Glomerular visceral epithelial cell (primary cell): ENCODE results near the gene FAM184B.
A peak's percentile ranks its signal among the peaks of the same experiment; 100 is the strongest.
"Not testable (repeated sequence)": the region's sequence is repeated elsewhere in the genome, so short reads cannot be mapped to it uniquely, and the experiment has no call there.

Experiments
- DNase-seq: peaks from one replicate; pipeline ENCODE4 v3.0.0-alpha.2; 2016; ENCODE audit errors: extremely low spot score

The FAM184B gene

DNA sequence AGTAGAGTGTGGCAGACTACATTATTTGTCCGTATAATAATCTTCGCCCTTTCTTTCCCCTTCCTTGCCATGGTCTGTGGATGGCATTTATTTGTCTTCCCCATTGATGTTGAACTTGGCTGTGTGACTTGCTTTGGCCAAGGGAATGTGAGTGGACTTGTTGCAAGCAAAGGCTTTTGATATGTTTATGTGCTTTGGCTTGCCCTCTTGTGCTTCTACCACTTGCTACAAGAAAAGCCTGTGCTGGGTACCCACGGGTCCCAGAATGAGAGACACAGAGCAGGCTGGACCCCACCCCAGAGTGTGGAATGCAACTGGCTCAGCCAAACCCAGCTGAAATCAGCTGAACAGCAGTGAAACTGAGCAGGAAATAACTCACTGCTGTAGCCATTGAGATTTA, 63.0 kb downstream of the FAM184B start:
- DNase-seq, result no peak

- no peak for DNase-seq
Observed at GRCh38 chr4:17717301-17717700, 64.1 kb downstream of the FAM184B start.

DNA sequence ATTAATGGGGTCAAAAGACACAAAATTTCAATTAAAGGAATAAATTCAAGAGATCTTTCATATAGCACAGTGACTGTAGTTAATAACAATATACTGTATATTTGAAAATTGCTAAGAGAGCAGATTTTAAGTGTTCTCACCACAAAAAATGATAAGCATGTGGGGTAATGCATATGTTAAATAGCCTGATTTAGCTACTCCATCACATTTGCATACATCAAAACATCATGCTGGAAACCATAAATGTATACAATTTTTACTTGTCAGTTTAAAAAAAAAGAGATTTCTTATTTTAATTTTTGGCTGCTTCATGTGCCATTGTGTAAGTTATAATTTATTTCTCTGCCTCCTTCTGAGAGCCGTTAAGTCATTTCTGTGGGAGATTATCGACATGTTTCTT, 65.9 kb downstream of the FAM184B start:
- no peak for DNase-seq

GRCh38 chr4:17713779-17714178, 67.6 kb downstream of the FAM184B start:
- no peak for DNase-seq

- no peak for DNase-seq
Observed at GRCh38 chr4:17712166-17712565, 69.3 kb downstream of the FAM184B start.

- not testable (repeated sequence) for DNase-seq
Observed at GRCh38 chr4:17711206-17711605, 70.2 kb downstream of the FAM184B start.

DNA sequence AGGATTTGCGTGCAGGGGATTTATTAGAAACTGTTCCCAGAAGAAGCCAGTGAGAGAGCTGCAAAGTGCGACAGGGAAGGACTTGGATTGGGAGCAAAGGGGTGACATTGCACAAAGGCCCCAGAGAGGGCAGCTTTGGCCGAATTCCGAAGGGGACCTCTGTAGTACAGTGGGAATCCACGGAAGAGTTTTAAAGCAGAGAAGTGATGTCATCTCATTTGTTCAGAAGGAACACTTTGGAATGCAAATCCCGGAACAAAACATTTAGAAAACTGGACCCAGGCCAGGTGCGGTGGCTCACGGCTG, 71.7 kb downstream of the FAM184B start:
- no peak for DNase-seq

DNA sequence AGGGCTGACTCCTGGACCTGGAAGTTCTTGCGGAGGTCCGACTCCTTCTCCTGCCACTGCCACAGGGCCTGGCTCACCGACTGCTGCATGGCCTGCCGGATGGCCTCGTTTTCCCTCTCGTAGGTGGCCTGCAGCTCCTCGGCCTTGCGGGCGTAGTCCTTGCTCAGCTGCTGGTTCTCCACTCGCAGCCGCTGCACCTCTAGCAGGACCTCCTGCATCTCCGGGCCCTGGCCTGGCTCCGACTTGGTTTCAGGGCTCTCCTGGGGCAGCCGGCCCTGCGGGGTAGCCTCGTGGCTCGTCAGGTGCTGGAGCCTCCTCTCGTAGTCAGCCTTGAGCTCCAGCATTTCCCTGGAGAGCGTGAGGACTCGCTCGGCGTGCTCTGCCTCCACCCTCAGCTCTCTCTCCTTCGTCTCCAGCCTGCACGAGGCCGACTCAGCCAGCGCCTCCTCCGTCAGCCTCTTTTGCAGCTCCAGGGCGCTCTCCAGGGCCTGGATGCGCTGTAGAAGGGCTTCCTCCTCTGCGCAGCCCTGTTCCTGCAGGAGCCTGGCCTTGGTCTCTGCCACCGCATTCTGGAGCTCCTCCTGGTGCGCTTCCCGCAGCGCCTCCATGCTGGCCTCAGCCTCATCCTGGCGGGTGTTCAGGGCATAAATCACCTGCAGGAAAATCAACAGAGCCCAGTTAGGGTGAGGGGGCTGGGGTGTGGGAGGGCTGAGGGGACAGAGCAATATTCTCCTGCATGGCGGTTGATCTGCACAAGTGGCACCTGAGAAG, 72.2 kb downstream of the FAM184B start:
- DNase-seq, result no peak

DNA sequence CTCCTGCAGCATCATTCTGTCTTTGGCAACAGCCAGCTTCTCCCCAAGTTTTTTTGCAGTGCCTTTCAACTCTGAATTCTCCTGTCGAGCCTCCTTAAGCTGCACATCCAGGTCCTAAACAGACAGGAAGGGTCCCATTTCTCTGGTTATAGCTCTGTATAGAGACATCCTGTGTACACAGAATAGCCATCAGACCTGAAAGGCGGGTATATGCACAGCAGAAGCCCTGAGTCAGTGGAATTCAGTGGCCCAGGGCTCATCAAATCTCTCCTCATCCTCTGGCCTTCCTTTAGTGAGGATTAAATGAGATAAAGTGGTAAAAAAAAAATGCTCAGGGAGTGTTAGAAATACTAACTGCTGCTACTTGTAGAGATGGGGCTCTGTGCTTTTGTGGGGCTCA, 73.8 kb downstream of the FAM184B start:
- DNase-seq, result no peak

DNA sequence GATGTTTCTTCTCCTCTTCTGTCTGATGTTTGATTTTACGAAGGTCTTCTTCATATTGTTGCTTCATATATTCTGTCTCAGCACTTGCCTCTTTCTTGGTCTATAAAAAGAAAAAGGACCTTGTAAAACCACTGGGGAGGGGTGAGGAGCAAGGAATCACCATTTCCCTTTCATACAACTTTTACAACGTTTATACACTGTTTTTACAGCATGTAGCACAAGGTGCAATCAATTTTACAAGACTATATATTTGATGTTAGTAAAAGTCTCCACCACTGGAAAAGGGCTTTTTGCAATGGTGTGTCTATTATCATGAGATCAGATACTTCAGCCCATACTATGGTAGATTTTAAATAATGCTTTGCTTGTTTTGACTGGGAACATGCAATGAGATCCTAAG, 76.3 kb downstream of the FAM184B start:
- no peak for DNase-seq

DNA sequence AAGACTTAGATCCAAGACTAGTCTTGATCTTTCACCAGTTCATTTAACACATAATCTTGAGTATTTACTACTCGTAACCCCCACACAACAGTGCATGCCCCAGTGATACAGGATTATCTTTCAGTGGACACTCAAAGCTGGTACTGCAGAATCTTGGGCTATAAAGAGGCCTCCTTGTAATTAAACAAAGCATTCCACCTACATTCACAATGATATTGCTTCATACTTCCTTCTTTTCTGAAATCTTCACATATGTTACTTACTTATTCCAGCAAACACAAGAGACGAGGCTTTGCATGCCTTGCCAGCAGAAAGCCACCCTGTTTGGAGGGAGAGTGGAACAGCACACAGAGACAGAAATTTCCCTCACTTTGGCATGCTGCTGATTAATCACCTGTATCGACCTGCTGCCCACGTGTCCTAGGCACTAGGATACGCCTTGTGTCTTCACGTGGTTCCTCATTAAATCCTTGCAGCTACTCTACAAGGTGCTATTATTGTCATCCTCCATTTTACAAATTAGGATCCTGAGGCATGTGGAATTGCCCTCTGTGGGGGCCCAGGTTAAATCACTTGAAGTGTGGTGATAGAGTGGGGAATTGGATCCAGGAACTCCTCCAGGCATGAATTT, 77.3 kb downstream of the FAM184B start:
- DNase-seq, result no peak

GRCh38 chr4:17702641-17703040, 78.8 kb downstream of the FAM184B start:
- DNase-seq, result no peak

DNA sequence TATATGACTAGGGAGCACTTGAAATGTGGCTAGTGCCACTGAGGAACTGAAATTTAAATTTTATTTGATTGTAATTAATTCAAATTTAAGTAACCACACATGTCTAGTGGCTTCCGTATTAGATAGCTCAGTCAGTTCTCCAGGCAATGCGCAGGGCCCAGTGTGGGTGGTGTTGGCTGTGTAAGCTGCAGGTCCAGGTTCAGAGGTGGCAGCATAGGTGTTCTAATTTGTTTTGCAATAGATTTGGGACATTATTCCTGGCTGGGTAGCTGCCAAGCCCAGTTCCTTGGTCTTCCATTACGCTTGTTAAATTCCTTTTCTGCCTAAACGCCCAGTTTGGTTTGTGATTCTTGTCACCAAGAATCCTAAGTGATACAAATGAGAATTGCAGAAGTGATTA, 79.5 kb downstream of the FAM184B start:
- no peak for DNase-seq

DNA sequence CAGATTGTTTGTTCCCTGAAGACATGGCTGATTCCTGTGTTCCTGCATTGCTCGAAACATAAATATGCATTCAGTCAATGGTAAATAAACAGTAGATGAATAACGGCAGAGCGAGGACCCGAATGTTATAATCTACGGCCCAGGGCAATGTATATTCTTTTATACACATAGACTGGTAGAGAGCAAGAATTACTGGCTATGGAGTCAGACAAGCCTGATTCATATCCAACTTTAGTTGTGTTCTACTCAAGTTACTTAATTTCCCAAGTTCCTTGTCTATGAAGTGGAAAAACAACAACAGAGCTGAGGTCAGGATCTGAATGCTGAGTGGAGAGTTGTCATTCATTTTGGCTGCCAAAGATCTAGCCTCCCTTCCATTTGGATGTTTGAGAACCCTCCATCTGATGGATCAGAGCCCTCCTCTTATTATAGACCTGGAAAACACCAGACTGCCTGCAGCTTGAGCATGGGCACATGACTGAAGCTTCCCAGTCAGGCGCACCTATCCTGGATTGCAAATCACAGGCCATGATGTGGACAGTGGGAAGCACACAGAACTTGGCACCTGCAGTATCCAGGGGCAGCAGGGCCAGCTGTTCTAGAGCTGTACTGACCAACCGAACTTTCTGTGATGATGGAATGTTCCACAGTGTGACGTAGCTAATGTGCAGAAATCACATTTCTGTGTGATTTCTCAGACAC, 80.1 kb downstream of the FAM184B start:
- DNase-seq, result no peak

- DNase-seq, result no peak
Observed at GRCh38 chr4:17699380-17699779, 82.0 kb downstream of the FAM184B start.

DNA sequence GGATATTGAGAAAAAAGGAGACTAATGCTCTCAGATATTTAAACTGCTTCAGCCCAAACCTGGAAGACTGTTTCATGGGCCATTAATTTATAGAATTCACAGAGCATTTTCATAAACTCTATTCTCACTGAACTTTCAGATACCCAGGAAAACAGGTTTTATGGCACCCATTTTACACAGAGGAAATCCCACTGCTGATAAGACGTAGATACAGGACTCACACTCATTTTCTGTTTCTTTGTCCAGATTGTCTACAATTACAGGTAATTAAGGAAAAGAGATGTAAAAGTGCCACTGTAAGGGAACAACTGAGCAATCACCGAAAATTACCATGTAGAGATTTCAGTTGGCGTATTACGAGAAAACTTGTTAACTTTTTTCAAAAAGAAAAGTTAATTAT, 83.3 kb downstream of the FAM184B start:
- no peak for DNase-seq

DNA sequence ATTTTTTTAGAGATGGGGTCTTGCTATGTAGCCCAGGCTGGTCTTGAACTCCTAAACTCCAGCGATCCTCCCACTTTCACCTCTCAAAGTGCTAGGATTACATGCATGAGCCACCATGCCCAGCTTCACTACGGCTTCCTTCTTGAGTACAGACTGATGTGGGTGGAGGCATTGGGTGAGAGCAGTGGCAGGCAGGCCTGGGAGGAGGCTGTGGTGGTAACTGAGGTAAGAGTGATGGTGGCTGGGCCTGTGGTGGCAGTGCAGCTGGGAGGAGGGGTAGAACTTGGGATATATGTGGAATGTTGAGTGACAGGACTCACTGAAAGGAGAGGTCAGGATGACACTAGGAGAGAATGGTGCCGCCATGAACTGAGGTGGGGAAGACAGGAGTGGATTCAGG, 86.1 kb downstream of the FAM184B start:
- DNase-seq, result no peak

GRCh38 chr4:17694552-17694951, 86.9 kb downstream of the FAM184B start:
- DNase-seq, result no peak

DNA sequence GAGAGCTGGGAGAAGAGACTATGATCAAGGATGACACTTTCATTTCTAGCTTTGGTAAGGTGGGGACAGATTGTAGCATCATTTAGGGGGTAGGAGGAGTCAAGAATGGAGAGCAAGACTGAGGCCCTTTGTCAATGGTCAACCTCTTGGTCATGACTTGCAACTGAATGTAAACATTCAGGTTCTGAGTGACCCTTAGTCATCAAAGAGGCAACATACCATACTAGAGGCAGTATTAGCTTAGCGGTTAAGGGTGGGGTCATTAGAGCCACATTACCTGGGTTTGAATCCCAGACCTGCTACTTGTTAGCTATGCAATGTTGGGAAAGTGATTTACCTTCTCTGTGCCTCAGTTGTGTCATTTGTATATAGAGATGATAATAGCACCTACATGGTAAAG, 90.5 kb downstream of the FAM184B start:
- DNase-seq, result no peak

- DNase-seq, result no peak
Observed at GRCh38 chr4:17690135-17690534, 91.3 kb downstream of the FAM184B start.

GRCh38 chr4:17688011-17688441, 93.4 kb downstream of the FAM184B start:
- DNase-seq, result peak; percentile 26

- no peak for DNase-seq
Observed at GRCh38 chr4:17687237-17687857, 94.1 kb downstream of the FAM184B start.

DNA sequence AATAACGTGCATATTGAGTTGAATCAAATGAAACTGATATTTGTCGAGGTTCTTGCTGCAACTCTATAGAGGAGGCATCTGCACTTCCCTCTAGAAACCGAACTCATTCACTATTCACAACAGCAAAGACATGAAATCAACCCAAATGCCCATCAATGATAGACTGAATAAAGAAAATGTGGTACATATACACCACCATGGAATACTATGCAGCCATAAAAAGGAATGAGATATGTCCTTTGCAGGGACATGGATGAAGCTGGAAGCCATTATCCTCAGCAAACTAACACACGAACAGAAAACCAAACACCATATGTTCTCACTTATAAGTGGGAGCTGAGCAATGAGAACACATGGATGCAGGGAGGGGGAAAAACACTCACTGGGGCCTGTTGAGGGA, 96.8 kb downstream of the FAM184B start:
- DNase-seq, result not testable (repeated sequence)
